ENCODE data around the gene CNNM4.

DNA sequence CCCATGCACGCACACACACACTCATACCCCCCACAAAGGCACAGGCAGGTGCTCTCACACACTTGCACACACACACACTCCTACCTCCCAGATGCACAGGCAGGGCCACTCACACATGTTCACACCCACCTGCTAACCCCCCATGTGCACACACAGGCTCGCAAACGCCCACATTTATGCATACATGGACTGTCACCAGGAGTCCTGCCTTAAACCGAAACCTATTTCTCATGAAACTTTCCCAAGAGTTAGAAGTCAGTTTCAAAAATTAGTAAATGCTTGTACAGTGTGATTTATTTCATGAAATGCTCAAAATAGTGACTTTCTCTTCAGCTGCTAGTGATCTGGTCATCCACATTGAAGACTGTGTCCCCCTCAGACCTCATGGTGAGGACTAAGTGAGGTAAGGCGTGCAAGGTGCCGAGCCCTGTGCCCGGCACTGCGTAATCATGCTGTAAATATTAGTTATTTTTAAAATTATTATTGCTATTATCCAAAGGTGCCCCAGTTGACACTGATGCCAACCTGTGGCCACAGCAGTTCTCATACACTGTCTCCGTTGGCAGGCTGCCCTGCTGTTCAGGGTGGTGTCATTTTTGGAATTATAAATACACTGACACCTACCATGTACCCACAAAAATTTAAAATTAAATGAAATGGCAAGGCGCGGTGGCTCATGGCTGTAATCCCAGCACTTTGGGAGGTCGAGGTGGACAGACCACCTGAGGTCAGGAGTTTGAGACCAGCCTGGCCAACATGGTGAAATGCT lies 12.4 kb downstream of the CNNM4 start:
- TF ChIP-seq TCF4 (CRISPR knock-in tag; IDR thresholded peaks at IDR 0.05; ENCODE audit: borderline replicate concordance) (no peak), ZFP30 (CRISPR knock-in tag; IDR thresholded peaks at IDR 0.05) (no peak), ISL1 (CRISPR knock-in tag; IDR thresholded peaks at IDR 0.05) (no peak), CSDC2 (CRISPR knock-in tag; IDR thresholded peaks at IDR 0.05) (no peak), ZFP3 (CRISPR knock-in tag; IDR thresholded peaks at IDR 0.05) (no peak), ZNF8 (CRISPR knock-in tag; IDR thresholded peaks at IDR 0.05) (no peak), ZC3H10 (CRISPR knock-in tag; IDR thresholded peaks at IDR 0.05) (no peak), ARNTL (CRISPR knock-in tag; IDR thresholded peaks at IDR 0.05; ENCODE audit: borderline replicate concordance, low read depth) (no peak), ZNF565 (CRISPR knock-in tag; conservative IDR thresholded peaks at IDR 0.05; ENCODE audit: low read depth) (no peak), SNAI2 (CRISPR knock-in tag; IDR thresholded peaks at IDR 0.05) (no peak), BACH2 (CRISPR knock-in tag; IDR thresholded peaks at IDR 0.05; ENCODE audit: borderline replicate concordance) (no peak)
- TF ChIP-seq, protein P1, sequence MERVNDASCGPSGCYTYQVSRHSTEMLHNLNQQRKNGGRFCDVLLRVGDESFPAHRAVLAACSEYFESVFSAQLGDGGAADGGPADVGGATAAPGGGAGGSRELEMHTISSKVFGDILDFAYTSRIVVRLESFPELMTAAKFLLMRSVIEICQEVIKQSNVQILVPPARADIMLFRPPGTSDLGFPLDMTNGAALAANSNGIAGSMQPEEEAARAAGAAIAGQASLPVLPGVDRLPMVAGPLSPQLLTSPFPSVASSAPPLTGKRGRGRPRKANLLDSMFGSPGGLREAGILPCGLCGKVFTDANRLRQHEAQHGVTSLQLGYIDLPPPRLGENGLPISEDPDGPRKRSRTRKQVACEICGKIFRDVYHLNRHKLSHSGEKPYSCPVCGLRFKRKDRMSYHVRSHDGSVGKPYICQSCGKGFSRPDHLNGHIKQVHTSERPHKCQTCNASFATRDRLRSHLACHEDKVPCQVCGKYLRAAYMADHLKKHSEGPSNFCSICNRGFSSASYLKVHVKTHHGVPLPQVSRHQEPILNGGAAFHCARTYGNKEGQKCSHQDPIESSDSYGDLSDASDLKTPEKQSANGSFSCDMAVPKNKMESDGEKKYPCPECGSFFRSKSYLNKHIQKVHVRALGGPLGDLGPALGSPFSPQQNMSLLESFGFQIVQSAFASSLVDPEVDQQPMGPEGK (CRISPR knock-in tag; IDR thresholded peaks at IDR 0.05; ENCODE audit: borderline replicate concordance), result no peak
- TF ChIP-seq, protein P2, sequence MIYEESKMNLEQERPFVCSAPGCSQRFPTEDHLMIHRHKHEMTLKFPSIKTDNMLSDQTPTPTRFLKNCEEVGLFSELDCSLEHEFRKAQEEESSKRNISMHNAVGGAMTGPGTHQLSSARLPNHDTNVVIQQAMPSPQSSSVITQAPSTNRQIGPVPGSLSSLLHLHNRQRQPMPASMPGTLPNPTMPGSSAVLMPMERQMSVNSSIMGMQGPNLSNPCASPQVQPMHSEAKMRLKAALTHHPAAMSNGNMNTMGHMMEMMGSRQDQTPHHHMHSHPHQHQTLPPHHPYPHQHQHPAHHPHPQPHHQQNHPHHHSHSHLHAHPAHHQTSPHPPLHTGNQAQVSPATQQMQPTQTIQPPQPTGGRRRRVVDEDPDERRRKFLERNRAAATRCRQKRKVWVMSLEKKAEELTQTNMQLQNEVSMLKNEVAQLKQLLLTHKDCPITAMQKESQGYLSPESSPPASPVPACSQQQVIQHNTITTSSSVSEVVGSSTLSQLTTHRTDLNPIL (CRISPR knock-in tag; IDR thresholded peaks at IDR 0.05; ENCODE audit: low read depth), result no peak
- TF ChIP-seq, protein P3, sequence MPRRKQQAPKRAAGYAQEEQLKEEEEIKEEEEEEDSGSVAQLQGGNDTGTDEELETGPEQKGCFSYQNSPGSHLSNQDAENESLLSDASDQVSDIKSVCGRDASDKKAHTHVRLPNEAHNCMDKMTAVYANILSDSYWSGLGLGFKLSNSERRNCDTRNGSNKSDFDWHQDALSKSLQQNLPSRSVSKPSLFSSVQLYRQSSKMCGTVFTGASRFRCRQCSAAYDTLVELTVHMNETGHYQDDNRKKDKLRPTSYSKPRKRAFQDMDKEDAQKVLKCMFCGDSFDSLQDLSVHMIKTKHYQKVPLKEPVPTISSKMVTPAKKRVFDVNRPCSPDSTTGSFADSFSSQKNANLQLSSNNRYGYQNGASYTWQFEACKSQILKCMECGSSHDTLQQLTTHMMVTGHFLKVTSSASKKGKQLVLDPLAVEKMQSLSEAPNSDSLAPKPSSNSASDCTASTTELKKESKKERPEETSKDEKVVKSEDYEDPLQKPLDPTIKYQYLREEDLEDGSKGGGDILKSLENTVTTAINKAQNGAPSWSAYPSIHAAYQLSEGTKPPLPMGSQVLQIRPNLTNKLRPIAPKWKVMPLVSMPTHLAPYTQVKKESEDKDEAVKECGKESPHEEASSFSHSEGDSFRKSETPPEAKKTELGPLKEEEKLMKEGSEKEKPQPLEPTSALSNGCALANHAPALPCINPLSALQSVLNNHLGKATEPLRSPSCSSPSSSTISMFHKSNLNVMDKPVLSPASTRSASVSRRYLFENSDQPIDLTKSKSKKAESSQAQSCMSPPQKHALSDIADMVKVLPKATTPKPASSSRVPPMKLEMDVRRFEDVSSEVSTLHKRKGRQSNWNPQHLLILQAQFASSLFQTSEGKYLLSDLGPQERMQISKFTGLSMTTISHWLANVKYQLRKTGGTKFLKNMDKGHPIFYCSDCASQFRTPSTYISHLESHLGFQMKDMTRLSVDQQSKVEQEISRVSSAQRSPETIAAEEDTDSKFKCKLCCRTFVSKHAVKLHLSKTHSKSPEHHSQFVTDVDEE (CRISPR knock-in tag; IDR thresholded peaks at IDR 0.05), result no peak

Data from SK-N-SH treated with all-trans-retinoic acid at 6 μM for 48 hours (cell line).